GM10847 (cell line): ENCODE results near the gene ERMARD.

ENCODE experiments used
- POLR2A ChIP-seq: IDR thresholded peaks from 2 replicates; pipeline ENCODE4 v1.6.1; 2011; ENCODE audit not compliant: insufficient read length; ENCODE audit errors: extremely low read depth

The ERMARD gene

DNA sequence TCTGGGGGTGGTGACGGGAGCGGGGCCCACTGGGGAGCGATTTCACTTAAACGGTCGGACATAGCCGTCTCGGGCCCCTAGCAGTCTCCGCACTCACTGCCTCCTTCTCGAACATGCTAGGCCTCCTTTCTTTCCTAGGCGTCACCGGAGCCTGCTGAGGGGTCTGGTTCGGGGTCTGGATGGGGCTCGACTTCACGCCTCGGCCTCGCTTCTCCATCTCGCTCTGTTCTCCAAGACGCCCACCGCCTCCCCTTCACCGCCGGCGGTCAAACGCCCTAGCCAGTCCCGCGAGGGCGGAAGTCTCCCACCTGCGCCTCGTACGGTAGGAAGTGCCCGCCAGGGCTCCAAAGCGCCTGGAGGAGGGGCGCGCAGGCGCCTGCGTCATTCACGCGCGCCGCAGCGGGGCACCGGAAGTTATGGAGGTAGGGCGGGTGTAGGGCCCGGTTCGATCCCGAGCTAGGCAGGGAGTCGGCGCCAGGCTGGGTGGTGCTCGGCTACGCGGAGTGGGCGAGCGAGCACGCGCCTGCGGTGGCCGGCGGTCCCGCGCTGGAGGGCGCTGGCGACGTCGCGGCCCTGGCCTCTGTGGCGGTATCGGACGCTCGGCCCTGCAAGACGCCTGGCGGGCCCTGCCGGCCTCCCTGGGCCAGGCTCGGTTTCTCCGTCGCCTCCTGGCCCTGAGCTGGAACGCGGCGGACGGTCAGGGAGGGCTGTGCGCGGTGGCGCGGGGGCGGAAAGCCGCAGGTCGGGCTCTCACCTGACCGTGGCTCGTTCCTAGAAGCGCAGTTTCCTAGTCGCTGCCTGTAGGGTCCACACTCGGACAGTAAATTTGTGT, at the start of gene ERMARD, which contains the start of gene DYNLT2:
TSS of gene ERMARD (plus strand) at position 381 of the 832 bp plus-strand sequence. CDS start at position 417, 36 bp downstream.
TSS of gene DYNLT2 (minus strand) at position 331 of the 832 bp plus-strand sequence. CDS start at position 217, 114 bp downstream.
- TF ChIP-seq POLR2A: peak; percentile 94

DNA sequence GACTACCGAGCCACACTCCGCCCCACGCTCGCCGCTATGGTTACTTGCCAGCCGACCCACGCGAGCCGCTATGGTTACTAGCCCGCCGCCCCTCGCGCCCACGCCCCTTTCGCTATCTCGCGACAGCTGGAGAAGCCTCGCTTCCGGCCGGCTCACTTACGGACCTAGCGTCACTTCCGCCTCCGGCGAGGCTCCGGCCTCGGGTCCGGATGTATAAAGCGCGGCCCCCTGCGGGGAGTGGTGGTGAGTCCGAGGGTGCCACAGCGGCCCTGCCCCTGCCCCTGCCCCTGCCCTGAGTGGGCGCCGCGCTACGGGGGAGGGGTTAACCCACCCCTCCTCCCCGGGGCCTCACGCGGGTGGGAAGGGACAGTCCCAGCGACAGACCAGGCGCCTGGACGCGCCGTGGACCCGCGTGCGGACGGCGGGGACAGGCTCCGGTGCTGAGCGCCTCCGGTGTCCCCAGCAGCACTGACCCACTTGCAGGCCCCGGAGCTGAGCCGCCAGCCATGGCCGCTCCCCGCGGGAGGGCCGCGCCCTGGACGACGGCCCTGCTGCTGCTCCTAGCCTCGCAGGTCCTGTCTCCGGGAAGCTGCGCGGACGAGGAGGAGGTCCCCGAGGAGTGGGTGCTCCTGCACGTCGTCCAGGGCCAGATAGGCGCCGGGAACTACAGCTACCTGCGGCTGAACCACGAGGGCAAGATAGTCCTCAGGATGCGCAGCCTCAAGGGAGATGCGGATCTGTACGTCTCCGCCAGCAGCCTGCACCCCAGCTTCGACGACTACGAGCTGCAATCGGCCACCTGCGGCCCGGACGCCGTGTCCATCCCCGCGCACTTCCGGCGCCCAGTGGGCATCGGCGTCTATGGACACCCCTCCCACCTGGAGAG, 49.2 kb upstream of the ERMARD start, which contains the start of the genes C6orf120 and WDR27:
TSS of gene C6orf120 (plus strand) at position 173 of the 886 bp plus-strand sequence. CDS start at position 507, 334 bp downstream.
TSS of gene WDR27 (minus strand) at position 76 of the 886 bp plus-strand sequence. CDS start 13,024 bp downstream, outside the sequence.
- TF ChIP-seq POLR2A: peak; percentile 91

DNA sequence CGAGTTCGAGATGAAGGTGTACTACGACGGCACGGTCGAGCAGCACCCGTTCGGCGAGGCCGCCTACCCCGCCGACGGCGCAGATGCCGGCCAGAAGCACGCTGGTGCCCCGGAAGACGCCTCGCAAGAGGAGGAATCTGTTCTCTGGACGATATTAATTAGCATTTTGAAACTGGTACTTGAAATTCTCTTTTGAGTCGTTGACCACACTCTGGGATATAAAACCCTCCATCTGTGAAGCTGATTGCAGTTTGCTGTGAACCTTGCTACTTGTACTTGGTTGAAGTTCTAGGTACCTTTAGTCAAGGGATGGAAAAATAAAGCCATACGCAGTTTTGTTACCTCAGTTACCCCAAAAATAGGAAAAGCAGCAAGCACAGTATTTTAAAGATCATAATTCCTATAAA, 48.6 kb upstream of the ERMARD start:
- TF ChIP-seq POLR2A: no peak

DNA sequence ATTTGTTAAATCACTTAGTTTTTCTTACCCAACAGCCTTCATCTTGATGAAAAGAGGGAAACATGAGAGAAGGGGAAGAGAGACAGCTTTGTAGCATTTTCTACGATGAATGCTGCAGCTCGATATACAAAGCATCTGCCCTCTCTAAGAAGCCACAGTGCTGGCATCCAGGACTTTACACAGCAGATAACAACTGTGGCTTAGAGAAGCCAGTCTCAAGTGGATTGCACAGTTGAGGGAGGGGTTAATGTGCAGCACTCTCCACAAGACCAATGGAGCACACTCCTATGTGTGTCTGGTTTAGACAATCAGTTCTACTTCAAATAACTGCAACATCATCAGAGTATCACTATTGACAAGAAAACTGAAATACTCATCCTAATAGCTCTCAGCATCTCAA, 43.6 kb upstream of the ERMARD start:
- no peak for TF ChIP-seq POLR2A

DNA sequence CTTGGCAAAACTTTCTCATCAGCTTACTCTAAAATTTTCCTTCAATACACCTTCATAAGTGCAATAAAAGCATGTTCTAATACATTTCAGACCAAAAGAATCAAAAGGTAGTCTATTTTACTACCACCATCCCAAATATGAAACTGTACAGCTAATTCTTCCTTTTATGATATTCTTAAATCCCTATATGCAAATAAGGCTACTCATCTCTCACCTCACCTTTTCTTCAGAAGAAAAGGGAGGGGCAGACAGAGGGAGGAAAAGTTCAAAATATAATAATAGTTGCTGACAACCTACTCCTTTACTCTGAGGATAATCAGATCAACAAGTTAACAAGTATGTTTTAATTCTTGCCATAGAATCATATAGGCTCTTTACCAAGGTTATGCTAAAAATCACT, 42.1 kb upstream of the ERMARD start:
- no peak for TF ChIP-seq POLR2A

DNA sequence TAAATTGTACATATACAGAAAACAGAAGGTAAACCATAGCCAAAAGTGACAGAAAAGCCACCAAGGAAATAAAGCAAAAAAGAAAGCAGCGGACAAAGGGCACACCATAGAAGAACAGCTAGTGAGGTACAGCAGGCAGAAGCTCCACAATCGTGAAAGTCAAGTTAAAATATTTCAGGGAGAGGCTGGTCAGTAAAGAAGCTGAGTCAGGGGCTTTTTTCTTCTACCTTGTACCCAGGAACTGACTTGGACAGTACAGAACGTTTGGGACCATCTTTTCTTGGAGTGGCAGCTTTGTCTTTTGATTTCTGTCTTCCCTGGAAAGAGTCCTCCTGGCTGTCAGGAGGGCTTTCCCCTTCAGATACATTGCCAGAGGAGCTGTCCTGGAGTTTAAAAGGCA, 41.4 kb upstream of the ERMARD start:
- TF ChIP-seq POLR2A: no peak

DNA sequence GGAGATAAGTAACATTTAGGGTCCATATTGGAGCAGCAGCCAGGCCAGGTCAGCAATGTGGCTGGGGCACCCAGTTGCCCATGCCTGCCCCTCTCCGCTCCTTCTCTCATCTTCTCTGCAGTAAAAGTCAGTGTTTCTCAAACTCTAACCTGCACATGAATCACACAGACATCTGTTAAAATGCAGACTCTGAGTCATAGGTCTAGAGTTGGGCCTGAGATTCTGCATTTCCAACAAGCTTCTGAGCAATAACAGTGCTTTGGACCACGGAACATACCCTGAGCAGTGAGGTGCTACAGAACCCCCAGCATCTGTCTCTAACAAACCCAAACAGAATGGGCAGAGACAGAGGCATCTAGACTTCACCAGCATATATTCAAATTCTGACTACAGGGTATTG, 37.2 kb upstream of the ERMARD start:
- no peak for TF ChIP-seq POLR2A

DNA sequence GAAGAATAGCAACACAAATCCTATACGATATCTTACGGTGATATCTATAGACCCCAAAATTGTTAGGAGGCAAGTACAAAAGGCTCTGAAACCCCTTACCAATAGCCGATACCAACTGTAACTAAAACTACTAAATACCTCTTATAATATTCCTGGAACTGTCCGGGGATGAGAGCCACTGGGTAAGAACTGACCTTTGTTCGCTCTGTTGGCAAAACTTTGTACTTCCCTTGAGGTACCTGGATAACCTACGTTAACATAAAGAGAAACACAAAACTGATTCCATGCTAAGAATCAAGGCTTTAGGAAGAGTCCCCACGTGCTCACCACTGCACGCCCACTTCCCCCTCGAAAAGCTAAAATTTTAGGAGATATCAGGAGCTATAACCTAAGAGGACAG, 36.8 kb upstream of the ERMARD start:
- no peak for TF ChIP-seq POLR2A

DNA sequence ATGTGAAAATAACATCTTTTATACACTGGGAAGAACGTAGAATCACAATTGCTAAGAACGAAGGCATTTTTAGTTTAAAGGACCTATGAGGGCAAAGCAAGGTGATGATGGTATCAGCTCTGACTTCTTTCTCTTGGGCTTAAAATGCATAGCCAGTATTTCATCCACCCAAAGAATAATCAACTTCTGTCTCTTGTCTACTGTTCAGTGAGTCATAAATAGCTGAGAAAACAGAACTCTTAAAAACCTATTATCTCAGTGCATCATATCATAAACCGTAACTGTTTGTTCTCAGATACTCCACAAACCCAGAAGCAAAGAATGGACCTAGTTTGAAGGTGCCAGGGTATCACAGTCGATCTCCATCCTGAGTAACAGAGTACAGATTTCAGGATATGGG, 32.3 kb upstream of the ERMARD start:
- no peak for TF ChIP-seq POLR2A

DNA sequence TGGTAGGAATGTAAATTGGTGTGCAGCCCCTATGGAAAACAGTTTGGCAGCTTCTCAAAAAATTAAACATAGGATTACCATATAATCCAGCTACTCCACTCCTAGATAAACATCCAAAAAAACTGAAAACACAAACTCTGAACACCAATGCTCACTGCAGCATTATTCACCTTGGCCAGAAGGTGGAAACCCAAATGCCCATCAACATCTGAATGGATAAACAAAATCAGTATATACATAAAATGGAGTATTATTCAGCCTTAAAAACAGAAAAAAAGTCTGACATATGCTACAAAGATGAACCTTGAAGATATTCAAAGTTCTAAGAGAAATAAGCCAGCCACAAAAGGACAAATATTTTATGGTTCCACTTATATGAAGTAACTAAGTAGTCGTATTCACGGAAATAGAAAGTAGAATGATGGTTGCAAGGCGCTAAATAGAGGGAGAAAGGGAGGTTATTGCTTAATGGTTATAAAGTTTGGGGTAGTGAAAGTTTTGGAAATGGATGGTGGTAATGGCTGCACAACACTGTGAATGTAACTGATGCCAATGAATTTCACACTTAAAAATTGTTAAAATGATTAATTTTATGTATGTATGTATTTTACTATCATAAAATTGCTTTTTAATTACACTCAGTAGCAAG, 31.1 kb upstream of the ERMARD start:
- no peak for TF ChIP-seq POLR2A

DNA sequence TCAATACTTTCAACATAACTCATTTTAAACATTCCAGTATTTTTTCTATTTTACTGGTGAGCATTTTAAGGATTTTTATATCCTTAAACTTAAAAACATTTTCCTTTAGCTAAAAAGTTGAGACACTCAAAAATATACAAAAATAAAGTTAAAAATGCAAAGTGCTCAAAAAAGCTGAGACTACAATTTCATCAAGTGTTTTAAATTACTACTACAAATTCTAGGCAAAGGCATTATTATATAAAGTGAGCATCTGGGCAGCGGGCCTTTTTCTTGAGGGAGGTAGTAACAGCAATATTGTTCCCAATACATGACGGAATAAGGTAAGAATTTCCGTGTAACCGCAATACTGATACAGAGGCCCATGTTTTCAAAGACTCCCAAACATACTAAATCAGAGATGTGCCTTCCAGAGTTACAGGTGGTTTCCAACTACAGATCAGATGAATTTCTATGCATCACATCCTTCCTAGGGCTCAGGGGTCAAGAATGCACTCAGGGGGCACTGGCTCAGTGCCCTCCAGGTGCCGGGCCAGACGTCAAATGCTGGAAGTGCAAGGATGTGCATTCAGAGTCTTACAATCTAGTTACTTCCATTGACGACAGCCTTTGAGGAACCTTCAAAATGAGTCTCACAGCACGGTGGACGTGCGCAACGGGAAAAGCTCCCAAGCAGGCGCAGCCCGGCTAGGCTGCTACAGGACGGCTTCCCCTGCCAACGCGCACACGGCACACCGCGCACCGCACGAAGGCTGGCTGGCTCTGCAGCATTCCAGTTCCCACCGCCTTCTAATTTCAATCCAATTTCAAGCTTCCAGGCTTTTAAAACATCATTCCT, 28.8 kb upstream of the ERMARD start:
- no peak for TF ChIP-seq POLR2A

DNA sequence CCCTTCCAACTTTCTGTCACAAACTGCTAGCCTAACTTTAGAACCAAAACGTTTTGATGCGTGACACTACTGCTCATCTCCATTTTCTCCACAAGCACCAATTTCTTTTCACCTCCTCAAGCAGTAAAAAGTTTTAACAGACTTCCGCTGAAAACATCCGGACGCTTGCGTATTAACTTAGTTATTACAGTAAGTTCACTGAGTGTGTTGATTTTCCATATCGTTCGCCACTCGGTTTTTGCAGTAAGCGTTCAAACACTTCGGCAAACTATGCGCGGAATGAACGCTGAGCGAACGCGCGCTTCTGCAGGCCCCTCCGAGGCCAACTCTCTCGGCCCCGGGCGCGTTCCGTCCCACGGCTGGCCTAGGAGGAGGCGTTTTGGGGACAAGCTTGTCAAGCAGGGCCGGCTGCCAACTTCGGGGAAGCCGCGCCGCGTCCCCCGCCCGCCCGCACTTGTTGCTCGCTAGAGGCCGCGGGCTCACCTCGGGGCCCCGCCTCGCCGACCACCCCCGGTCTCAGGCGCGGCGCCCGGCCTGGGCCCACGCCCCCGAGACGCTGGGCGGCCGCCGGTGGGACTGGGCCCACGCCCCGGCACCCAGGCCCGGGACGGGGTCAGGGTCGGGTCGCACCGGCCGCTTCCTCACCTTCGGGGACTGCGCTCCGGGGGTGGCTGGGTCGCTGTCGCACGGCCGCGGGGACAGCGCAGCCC, 28.1 kb upstream of the ERMARD start:
- no peak for TF ChIP-seq POLR2A

DNA sequence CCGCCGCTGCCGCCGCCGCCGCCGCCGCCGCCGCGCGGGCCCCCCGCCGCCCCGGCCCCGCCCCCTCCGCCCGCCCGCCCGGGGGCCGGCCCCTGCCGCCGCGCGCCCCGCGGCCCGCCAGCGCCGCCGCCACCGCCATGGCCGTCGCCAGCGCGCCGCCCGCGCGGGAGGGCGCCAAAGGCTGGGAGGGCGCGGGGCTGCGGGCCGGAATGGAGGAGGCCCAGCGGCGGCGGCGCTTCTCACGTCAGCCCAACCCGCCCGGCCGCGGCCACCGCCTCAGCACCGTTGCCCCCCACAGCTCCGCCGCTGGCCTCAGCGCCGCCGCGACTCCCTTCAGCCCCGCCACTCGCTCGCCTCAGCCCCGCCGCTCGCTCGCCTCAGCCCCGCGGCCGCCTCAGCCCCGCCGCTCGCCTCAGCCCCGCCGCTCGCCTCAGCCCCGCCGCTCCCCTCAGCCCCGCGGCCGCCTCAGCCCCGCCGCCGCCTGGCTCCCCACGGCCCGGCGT, 27.4 kb upstream of the ERMARD start:
- peak; percentile 19 for TF ChIP-seq POLR2A
